Measurements from ENCODE around the gene LMOD2.

LMOD2 gene

GRCh38 chr7:123673752-123674398, 18.2 kb downstream of the LMOD2 start:
- DNase-seq, result no peak

GRCh38 chr7:123674399-123675180, 18.9 kb downstream of the LMOD2 start:
- DNase-seq, result no peak

DNA sequence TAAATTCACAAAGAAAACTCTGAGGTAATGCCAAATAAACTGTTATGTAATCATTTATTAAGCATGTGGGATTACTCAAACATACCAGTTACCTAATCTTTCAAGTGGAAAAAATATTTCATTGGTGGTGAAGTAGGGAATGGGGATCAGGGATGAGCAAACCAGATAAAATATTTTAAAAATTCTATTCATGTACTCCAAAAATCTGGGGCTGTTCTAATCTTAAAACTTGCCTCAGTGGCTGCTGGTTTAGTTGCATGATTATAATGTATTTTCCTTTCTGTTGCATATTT, 19.5 kb downstream of the LMOD2 start:
- no peak for DNase-seq

DNA sequence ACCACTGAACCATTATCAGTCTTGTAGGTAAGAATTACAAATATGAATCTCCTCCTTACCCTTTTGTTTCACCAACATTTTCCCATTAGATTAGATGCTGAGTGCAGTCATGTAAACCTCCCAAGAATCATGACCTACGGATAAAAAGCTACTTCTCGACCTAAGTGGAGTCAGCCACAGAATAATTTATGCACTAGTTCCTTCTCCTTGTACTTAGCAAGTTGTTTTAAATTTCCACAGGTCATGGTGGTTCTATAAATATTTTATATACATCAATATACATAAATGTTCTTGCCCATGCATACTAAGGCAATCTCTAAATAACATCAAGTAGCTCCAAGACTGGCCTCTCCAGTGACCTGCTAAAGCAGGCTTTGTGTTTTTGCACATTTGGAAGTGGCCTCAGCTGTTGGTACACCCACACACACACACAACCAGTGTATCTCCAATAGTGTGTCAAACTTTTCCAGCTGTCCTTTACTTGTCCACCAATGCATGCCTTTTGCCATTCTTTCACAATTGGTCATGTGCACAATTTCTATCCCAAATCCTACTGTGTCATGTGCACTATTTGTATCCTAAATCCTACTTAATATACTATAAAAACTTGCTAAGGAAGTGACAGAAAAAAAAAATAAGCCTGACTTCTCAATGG, 21.5 kb downstream of the LMOD2 start:
- DNase-seq, result no peak

GRCh38 chr7:123679614-123680013, 23.9 kb downstream of the LMOD2 start:
- DNase-seq, result no peak

GRCh38 chr7:123680580-123680979, 24.9 kb downstream of the LMOD2 start:
- no peak for DNase-seq

DNA sequence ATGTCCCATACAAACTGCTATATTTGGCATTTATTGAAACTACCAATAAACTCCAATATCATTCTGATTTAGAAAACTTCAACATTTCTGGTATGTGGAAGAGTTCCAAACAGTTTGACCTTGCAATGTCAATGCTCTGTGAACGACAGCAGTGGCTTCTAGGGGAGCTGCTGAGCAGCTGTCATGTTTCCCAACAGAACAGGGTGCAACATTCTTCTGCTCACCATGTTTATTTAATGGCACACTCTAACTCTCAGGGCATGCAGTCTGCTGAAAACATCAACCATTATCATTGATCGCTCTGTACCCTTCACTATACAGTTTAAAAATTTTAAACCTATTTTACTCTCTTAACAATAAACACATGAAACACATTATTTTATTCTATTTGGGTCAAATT, 25.9 kb downstream of the LMOD2 start:
- no peak for DNase-seq

DNA sequence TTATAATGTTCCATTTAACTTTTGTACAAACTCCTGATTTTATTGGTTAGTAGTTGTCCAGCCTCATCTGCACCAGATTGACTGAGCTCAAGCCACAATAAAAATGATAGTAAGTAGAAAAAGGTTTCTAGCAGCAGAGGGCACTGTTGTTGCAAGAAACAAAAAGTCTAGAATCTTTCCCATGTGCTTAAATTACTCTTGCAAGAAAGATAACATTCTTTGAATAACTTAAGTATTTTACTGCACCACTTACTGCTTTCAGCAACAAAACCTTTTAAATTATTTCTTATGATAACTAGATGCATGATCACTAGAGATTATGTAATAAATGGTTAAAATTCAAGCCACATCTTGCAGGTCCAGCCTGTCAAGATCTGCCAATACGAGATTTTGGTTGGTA, 27.0 kb downstream of the LMOD2 start:
- no peak for DNase-seq

DNA sequence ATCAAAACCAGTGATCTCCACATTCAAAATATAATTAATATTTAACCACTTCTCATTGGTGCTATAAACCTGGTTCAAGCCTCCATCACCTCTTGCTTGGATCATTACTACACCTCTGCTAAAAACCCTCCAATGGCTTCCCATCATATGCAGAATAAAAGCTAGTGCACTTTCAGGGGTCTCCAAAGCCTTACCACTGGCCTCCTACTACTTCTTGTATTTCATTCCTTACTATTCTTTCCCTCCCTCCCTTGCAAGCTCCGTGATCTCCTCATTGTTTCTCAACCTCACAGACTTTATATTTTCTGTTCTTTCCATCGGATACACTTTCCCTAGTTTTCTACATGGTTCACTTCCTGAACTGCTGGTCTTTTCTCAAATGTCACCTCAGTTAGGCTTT, 31.5 kb downstream of the LMOD2 start:
- DNase-seq, result no peak

GRCh38 chr7:123687727-123688126, 32.1 kb downstream of the LMOD2 start:
- DNase-seq, result no peak

DNA sequence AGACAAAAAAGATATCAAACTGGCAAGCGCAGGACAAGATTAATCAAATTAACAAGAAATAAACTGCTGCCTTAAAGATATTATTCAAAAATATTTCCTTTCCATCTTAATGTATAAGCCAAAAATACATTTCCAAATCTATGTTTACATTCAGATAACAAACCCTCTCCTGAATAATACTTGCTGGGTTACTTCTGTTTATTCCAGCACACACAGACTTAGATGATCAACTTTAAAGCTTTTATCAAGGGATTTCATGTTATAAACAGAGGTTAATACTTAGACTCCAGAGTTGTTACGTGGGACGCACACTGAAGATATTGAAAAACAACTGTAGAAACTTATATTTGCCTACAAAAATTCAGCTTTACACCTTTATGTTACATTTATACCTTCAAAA, 33.6 kb downstream of the LMOD2 start:
- no peak for DNase-seq

DNA sequence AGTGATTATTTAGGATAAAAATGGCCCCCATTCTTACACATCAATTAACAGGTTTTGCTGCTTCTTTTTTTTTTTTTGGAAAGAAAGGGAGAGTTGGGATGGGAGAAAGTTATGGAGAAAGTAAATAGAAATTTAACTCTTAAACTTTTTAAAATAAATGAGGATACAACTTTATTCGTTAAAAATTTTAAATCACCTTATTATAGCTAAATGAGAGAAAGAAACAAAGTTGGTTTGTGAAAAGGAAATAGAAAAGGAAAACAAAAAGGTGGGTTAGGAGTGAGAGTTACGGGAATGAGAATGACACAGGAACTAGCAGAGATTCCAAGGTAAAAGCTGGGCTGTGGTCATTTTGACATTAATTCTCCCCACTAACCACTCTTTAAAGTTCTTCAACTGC, 34.9 kb downstream of the LMOD2 start:
- DNase-seq, result no peak

GRCh38 chr7:123692471-123692877, 36.8 kb downstream of the LMOD2 start:
- DNase-seq, result no peak

DNA sequence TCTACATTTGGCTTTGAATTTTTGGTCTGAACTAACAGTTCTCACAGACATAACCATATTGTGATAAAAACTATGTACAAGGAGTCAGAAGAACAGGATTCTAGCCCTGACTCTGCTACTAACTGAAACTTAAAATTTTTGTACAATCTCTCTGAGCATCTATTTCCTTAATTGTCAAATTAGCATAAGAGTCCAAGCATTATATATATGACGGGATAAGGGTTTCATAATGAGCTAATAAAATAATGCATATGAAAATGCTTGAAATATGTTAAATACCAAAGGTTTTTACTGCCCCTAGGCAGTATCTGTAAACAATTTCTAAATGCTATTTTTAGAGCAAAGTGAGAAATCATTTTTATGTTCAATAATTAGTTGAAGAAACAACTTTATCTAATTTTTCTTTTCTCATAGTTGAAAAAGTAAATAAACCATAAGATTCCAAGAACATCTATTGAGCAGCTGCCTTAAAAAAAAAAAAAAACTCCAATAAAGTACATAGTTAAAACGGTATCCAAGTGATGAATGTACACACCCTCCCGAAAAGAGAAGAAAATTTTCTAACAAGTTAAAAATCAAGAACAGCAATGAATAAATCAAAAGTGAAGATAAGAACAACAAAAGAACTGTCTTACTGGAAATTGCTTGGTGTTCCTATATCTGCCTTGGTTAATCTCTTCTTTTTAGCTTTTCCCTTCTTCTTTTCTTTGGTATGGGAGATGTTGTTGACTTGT, 40.4 kb downstream of the LMOD2 start:
- DNase-seq, result no peak

DNA sequence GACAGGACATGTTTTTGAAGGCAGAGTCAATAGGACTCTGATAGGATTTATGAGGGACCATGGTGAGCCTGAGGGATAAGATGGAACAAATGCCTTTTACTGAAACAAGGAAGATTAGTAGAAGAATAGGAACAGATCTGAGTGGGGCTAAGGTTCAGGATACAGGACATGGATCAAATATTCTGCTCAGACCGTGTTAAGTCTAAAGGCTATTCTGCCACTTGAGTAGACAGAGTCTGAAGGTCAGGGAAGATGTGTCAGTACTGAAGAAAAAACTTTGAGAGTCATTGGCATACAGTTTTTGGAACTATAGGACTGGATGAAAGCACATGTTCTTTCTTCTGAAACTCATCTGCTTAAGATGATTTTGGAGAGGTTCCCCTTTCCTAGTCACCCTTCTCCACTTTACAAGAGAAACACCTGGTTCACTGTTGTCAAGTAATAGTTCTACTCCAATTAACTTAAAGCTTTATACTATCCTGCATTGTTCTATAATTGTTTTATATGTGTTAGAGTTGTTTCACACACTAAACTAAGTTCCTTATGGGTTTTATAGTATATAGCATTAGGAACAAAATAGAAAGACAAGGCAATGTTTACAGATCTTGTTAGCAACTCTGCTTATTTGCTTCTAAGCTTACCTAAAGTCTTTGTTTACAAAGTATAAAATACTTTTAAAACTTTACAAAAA, 49.7 kb downstream of the LMOD2 start:
- no peak for DNase-seq

DNA sequence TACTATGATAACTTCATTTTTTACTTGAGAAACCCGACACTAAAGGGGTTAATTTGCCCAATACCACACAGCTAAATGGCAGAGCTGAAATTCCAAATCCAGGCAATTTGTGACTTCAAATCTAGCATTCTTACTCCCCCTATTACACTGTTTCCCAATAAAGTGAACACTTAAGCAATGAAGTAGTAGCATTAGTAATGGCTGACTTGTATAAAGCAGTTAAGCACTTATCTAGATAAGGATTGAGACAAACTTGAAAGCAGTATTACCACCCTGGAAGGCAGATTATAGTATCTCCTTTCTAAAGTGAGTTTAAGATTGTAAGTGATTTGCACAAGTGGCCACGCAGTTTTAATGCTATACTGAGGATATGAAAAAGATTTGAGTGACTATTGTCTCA, 53.9 kb downstream of the LMOD2 start:
- DNase-seq, result no peak

DNA sequence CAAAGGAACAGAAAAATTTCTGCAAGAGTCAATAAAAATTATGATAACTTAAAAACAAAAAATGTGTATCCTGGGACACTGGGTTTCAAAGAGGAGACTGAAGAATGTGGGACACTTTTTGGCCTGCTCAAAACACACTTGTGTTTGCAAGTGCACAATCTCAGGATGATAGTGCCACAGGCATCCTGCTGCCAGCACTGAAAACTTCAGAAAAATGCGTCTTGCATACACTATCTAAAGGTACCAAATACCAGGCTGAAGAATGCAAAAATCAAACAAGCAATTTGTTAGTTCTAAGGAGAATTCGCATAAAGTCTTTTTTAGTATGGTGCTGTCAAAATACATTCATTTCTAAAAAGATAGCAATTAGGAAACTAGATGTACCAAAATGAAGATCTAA, 55.0 kb downstream of the LMOD2 start:
- DNase-seq, result no peak

DNA sequence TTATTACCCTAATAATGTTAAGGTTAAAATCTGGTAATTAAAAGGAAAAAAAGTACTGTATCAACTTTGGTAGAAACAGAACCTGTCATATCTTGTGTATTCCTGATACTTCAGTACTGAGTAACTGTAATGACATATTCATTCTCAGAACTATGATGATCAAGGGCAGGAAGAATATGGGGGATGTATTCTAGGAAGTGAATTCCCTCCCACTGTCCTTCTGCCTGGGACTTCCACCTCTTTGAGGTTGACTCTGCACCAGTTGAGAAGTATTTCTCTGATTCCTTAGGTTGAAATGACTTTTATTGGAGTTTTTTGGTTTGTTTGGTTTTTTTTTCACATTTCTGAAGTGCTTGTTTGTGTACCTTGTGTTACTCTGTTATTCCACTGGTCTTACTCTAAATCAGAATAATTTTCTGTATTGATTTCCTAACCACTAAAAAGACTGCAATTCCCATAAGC, 56.2 kb downstream of the LMOD2 start:
- DNase-seq, result no peak

- DNase-seq, result no peak
These were observed 57.0 kb downstream of the LMOD2 start for GRCh38 chr7:123712619-123713018.

All from activated effector memory CD4-positive, alpha-beta T cell treated with Interleukin-2 at 50 U/mL for 16 hours (primary cell).